ENCODE results near the gene GLCE. TPM values are rescaled to one million over a fixed set of nuclear protein-coding genes. Genes with fewer than 3 reads are reported as not detected.

The GLCE gene
- total RNA-seq, 1 donor from 2014 or later = 8.5 TPM

DNA sequence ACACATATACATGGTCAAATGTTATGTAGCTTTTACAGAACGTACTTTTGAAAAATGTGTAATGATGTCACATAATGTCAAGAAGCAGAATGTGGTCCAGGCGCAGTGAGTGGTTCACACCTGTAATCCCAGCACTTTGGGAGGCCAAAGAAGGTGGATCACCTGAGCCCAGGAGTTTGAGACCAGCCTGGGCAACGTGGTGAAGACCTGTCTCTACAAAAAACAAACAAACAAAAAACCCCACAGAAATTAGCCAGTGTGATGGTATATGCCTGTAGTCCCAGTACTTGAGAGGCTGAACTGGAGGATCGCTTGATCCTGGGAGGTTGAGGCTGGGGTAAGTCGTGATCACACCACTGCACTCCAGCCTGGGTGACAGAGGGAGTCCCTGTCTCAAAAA, 15.9 kb upstream of the GLCE start:
- H3K36me3 Mint-ChIP-seq (ENCODE audit: low read depth, unreplicated experiment) = no peaks in the 10 kb centered on the region
- no peak for DNase-seq (ENCODE audit: low spot score)
- TF ChIP-seq, protein P1, sequence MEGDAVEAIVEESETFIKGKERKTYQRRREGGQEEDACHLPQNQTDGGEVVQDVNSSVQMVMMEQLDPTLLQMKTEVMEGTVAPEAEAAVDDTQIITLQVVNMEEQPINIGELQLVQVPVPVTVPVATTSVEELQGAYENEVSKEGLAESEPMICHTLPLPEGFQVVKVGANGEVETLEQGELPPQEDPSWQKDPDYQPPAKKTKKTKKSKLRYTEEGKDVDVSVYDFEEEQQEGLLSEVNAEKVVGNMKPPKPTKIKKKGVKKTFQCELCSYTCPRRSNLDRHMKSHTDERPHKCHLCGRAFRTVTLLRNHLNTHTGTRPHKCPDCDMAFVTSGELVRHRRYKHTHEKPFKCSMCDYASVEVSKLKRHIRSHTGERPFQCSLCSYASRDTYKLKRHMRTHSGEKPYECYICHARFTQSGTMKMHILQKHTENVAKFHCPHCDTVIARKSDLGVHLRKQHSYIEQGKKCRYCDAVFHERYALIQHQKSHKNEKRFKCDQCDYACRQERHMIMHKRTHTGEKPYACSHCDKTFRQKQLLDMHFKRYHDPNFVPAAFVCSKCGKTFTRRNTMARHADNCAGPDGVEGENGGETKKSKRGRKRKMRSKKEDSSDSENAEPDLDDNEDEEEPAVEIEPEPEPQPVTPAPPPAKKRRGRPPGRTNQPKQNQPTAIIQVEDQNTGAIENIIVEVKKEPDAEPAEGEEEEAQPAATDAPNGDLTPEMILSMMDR (IDR thresholded peaks at IDR 0.05; ENCODE audit: unreplicated experiment) = no peak
- H3K9me3 Mint-ChIP-seq (ENCODE audit: unreplicated experiment) = no peaks in the 10 kb centered on the region
- H3K27ac Mint-ChIP-seq (ENCODE audit: unreplicated experiment) = no peak overlapping the region
- H3K4me1 Mint-ChIP-seq (ENCODE audit: unreplicated experiment) = no peaks in the 10 kb centered on the region
- no peaks in the 10 kb centered on the region for H3K27me3 Mint-ChIP-seq (ENCODE audit: unreplicated experiment)
- no peak overlapping the region for H3K4me3 Mint-ChIP-seq (ENCODE audit: unreplicated experiment)

GRCh38 chr15:69145149-69145693, 15.2 kb upstream of the GLCE start:
- Mint-ChIP-seq H3K4me1 (ENCODE audit: unreplicated experiment) (no peaks in the 10 kb centered on the region), H3K27ac (ENCODE audit: unreplicated experiment) (no peak overlapping the region), H3K27me3 (ENCODE audit: unreplicated experiment) (no peaks in the 10 kb centered on the region), H3K36me3 (ENCODE audit: low read depth, unreplicated experiment) (no peaks in the 10 kb centered on the region), H3K4me3 (ENCODE audit: unreplicated experiment) (no peak overlapping the region), H3K9me3 (ENCODE audit: unreplicated experiment) (no peaks in the 10 kb centered on the region)
- TF ChIP-seq, protein P1 (IDR thresholded peaks at IDR 0.05; ENCODE audit: unreplicated experiment) = no peak
- DNase-seq (ENCODE audit: low spot score) = no peak

- no peak for DNase-seq (ENCODE audit: low spot score)
- Mint-ChIP-seq H3K36me3 (ENCODE audit: low read depth, unreplicated experiment) (no peaks in the 10 kb centered on the region), H3K27ac (ENCODE audit: unreplicated experiment) (no peak overlapping the region), H3K9me3 (ENCODE audit: unreplicated experiment) (no peaks in the 10 kb centered on the region), H3K4me3 (ENCODE audit: unreplicated experiment) (no peak overlapping the region), H3K4me1 (ENCODE audit: unreplicated experiment) (no peaks in the 10 kb centered on the region), H3K27me3 (ENCODE audit: unreplicated experiment) (no peaks in the 10 kb centered on the region)
- TF ChIP-seq, protein P1 (IDR thresholded peaks at IDR 0.05; ENCODE audit: unreplicated experiment) = no peak
Measured at GRCh38 chr15:69145694-69146492, 14.5 kb upstream of the GLCE start.

GRCh38 chr15:69146724-69147435, 13.6 kb upstream of the GLCE start:
- TF ChIP-seq, protein P1 (IDR thresholded peaks at IDR 0.05; ENCODE audit: unreplicated experiment) = no peak
- no peak overlapping the region for H3K4me3 Mint-ChIP-seq (ENCODE audit: unreplicated experiment)
- H3K27me3 Mint-ChIP-seq (ENCODE audit: unreplicated experiment) = no peaks in the 10 kb centered on the region
- DNase-seq (ENCODE audit: low spot score) = no peak
- no peak overlapping the region for H3K27ac Mint-ChIP-seq (ENCODE audit: unreplicated experiment)
- H3K4me1 Mint-ChIP-seq (ENCODE audit: unreplicated experiment) = no peaks in the 10 kb centered on the region
- no peaks in the 10 kb centered on the region for H3K36me3 Mint-ChIP-seq (ENCODE audit: low read depth, unreplicated experiment)
- H3K9me3 Mint-ChIP-seq (ENCODE audit: unreplicated experiment) = no peaks in the 10 kb centered on the region

DNA sequence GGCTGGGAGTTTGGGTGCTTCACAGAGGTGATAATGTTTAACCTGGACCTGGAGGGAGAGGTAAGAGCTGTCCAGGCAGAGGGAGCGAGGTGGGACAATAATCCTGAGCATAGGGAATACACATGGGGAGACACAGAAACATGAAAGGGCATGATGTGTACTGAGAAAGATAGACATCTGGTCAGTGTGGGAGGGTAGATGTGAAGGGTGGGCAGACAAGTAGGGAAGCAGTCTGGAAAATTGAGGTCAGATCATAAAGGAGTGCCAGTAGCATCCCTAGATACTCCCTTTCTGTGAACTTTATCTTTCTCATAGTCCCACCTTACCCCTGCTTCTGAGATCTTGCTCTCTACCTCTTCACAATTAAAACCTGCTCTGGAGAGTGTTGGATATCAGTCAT, 12.0 kb upstream of the GLCE start:
- no peak for DNase-seq (ENCODE audit: low spot score)
- Mint-ChIP-seq H3K36me3 (ENCODE audit: low read depth, unreplicated experiment) (no peaks in the 10 kb centered on the region), H3K9me3 (ENCODE audit: unreplicated experiment) (no peaks in the 10 kb centered on the region), H3K4me1 (ENCODE audit: unreplicated experiment) (no peaks in the 10 kb centered on the region), H3K4me3 (ENCODE audit: unreplicated experiment) (no peak overlapping the region), H3K27me3 (ENCODE audit: unreplicated experiment) (no peaks in the 10 kb centered on the region), H3K27ac (ENCODE audit: unreplicated experiment) (no peak overlapping the region)
- TF ChIP-seq, protein P1 (IDR thresholded peaks at IDR 0.05; ENCODE audit: unreplicated experiment) = no peak

Measured in endothelial cell (in vitro differentiated cells).